Glutamatergic neuron (in vitro differentiated cells): ENCODE measurements around the gene PRKCA. TPM values are rescaled to one million over a fixed set of nuclear protein-coding genes. Genes with fewer than 3 reads are reported as not detected.
"Not testable (repeated sequence)": the region's sequence is repeated elsewhere in the genome, so short reads cannot be mapped to it uniquely, and the experiment has no call there.

Source experiments
- DNase-seq: peaks from one replicate; pipeline ENCODE4 v3.0.0; 2022
- H3K27ac Mint-ChIP-seq: one replicate; pipeline ENCODE4 v1.8.0; 2020; ENCODE audit warnings: mild to moderate bottlenecking, mixed read lengths, inconsistent platforms; ENCODE audit not compliant: unreplicated experiment
- H3K27me3 Mint-ChIP-seq: one replicate; pipeline ENCODE4 v1.8.0; 2020; ENCODE audit warnings: mild to moderate bottlenecking, moderate library complexity, mixed read lengths, inconsistent platforms; ENCODE audit not compliant: unreplicated experiment
- H3K36me3 Mint-ChIP-seq: one replicate; pipeline ENCODE4 v1.8.0; 2020; ENCODE audit warnings: mild to moderate bottlenecking, mixed read lengths, inconsistent platforms; ENCODE audit not compliant: unreplicated experiment
- H3K4me1 Mint-ChIP-seq: one replicate; pipeline ENCODE4 v1.8.0; 2020; ENCODE audit warnings: mild to moderate bottlenecking, low read depth, mixed read lengths, inconsistent platforms; ENCODE audit not compliant: unreplicated experiment
- H3K4me3 Mint-ChIP-seq: one replicate; pipeline ENCODE4 v1.8.0; 2020; ENCODE audit warnings: mild to moderate bottlenecking, mixed read lengths, inconsistent platforms; ENCODE audit not compliant: unreplicated experiment
- H3K9me3 Mint-ChIP-seq: one replicate; pipeline ENCODE4 v1.8.0; 2020; ENCODE audit warnings: mild to moderate bottlenecking, moderate library complexity, mixed read lengths, inconsistent platforms; ENCODE audit not compliant: unreplicated experiment
- total RNA-seq: library from RNA; stranded (reverse); fragmentation: NEBNext Ultra II Directional; extraction: Animal tissue kit (Norgen Biotek cat#: 25700); gene quantifications from one replicate; pipeline ENCODE4 v1.2.1, GENCODE V29; 2021; ENCODE audit not compliant: unreplicated experiment
- TF ChIP-seq, protein P1 (sequence below): fragments of 200-600 bp; sonication (generic); IDR thresholded peaks from one replicate; pipeline ENCODE4 v1.5.0; 2021; ENCODE audit not compliant: partially characterized antibody, unreplicated experiment

PRKCA gene
- total RNA-seq, 1 donor from 2014 or later = 2.2 TPM

DNA sequence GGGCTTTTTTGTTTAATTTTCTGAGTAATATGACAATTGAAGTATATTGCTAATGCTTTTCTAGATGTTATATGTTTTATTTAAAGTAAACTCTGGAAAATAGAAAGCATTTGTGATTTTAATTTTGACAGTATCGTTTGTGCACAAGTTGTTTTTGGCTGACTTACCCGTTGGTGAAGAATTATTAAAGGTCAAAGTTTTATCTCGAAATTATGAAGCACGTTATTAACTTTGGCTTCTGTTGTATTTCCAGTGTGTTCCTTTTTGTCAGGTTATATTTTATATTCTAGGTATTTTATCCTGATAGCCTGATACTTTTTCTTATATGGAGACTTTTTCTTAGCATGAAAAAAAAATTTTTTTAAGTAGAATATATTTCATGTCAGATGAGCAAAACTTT is 16.8 kb downstream of the PRKCA start:
- H3K9me3 Mint-ChIP-seq = peaks cover 3% of the 10 kb centered on the region
- H3K27me3 Mint-ChIP-seq = no peaks in the 10 kb centered on the region
- peaks cover 5% of the 10 kb centered on the region for H3K36me3 Mint-ChIP-seq
- TF ChIP-seq, protein P1, sequence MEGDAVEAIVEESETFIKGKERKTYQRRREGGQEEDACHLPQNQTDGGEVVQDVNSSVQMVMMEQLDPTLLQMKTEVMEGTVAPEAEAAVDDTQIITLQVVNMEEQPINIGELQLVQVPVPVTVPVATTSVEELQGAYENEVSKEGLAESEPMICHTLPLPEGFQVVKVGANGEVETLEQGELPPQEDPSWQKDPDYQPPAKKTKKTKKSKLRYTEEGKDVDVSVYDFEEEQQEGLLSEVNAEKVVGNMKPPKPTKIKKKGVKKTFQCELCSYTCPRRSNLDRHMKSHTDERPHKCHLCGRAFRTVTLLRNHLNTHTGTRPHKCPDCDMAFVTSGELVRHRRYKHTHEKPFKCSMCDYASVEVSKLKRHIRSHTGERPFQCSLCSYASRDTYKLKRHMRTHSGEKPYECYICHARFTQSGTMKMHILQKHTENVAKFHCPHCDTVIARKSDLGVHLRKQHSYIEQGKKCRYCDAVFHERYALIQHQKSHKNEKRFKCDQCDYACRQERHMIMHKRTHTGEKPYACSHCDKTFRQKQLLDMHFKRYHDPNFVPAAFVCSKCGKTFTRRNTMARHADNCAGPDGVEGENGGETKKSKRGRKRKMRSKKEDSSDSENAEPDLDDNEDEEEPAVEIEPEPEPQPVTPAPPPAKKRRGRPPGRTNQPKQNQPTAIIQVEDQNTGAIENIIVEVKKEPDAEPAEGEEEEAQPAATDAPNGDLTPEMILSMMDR = no peak
- no peak overlapping the region for H3K4me3 Mint-ChIP-seq
- H3K27ac Mint-ChIP-seq = no peak overlapping the region
- no peak for DNase-seq
- no peaks in the 10 kb centered on the region for H3K4me1 Mint-ChIP-seq

DNA sequence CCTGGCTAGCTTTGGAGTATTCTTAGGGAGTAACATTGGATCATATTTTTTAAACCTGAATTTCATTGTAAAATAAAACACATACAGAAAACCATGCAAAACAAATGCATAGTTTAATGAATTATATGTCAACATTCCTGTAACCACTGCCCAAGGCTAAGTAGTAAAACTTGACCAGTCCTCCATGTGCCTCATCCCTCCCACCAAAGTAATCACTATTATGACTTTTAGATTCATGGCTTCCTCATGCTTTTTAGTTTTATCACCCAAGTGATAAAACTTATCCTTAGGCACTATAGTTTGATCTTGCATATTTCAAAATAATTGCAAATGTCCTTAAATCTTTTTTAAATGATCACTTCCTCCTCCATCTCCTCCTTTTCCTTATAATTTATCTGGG is 20.4 kb downstream of the PRKCA start:
- H3K9me3 Mint-ChIP-seq = peaks cover 3% of the 10 kb centered on the region
- H3K4me1 Mint-ChIP-seq = no peaks in the 10 kb centered on the region
- H3K36me3 Mint-ChIP-seq = peaks cover 5% of the 10 kb centered on the region
- no peak overlapping the region for H3K4me3 Mint-ChIP-seq
- DNase-seq = no peak
- TF ChIP-seq, protein P1 = no peak
- no peaks in the 10 kb centered on the region for H3K27me3 Mint-ChIP-seq
- no peak overlapping the region for H3K27ac Mint-ChIP-seq

DNA sequence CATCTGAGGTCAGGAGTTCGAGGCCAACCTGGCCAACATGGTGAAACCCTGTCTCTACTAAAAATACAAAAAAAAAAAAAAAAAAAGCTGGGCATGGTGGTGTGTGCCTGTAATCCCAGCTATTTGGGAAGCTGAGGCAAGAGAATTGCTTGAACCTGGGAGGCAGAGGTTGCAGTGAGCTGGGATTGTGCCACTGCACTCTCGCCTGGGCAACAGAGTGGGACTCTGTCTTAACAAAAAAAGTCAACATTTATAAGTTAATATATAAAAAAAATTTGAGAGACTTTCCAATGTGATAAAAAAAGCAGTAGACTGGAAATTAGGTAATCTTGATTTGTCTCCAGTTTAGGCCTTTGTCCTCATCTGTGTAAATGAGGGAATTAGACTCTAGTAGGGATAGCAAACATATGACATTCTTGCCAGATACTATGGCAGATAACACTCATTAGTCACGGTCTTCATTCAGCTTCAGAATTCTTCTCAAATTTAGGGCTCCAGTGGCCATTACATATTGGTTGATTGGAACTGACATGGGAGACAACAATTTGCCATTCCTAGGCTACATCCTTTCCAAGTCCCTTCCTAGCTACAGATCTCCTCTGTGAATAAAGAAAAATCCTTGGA is 22.1 kb downstream of the PRKCA start:
- H3K27me3 Mint-ChIP-seq, H3K27ac Mint-ChIP-seq, DNase-seq, H3K4me3 Mint-ChIP-seq, H3K9me3 Mint-ChIP-seq, H3K36me3 Mint-ChIP-seq, H3K4me1 Mint-ChIP-seq: not testable (repeated sequence)

DNA sequence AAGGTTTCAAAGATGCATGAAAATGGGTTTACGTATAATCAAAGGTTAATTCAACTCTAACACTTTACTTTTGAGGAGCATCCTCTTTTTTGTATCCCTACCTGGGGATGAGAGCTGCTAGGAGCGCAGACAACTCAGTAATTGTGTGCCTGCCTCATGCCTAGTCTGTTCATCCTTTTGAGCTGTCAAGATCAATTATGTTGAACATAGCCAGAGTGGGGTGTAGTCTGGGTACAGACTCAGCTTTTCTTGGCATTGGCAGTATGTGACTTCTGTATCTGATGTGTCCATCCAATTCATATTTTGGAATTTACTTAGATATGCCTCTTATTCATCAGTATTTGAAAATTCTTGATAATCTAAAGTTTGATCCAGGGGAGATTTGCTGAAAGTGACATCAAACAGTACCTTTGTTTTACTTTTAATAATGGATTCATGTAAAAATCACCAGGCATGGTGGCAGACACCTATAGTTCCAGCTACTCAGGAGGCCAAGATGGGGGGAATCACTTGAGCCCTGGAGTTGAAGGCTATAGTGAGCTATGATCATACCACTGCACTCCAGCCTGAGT is 24.1 kb downstream of the PRKCA start:
- no peak overlapping the region for H3K27ac Mint-ChIP-seq
- TF ChIP-seq, protein P1 = no peak
- peaks cover 1% of the 10 kb centered on the region for H3K27me3 Mint-ChIP-seq
- H3K9me3 Mint-ChIP-seq = peaks cover 5% of the 10 kb centered on the region
- H3K36me3 Mint-ChIP-seq = peaks cover 5% of the 10 kb centered on the region
- H3K4me1 Mint-ChIP-seq = peaks cover 3% of the 10 kb centered on the region
- no peak for DNase-seq
- no peak overlapping the region for H3K4me3 Mint-ChIP-seq

DNA sequence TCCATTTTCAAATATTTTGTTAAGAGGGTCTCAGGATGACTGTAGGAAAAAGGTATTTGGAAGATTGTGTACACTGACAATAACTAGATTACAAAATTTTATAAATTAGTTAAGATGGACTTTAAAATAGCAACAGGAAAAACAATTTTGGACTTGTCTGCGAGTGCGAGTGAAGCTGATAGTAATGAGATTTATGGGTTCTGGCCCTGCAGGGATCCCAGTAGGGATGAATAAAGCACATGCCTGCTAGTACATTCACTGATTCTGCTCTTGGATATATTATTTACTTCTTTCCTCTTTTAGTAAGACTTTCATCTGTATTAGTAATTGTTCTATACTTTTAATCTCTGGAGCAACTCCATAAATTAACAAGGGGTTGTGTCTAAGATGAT is 28.2 kb downstream of the PRKCA start:
- Mint-ChIP-seq H3K36me3 (no peaks in the 10 kb centered on the region), H3K27me3 (peaks cover 1% of the 10 kb centered on the region), H3K9me3 (peaks cover 2% of the 10 kb centered on the region), H3K4me1 (peaks cover 3% of the 10 kb centered on the region), H3K27ac (no peak overlapping the region), H3K4me3 (no peak overlapping the region)
- no peak for DNase-seq
- TF ChIP-seq, protein P1 = no peak
